GM12891 (cell line): ENCODE measurements around the gene FTO.

Source experiments
- POLR2A ChIP-seq: IDR thresholded peaks from 2 replicates; pipeline ENCODE4 v1.6.1; 2011; ENCODE audit warnings: low read depth, low read length, control low read depth
- POLR2AphosphoS5 ChIP-seq: IDR thresholded peaks from 2 replicates; pipeline ENCODE4 v1.6.1; 2011; ENCODE audit warnings: low read depth, low read length, control low read depth
- POU2F2 ChIP-seq: IDR thresholded peaks from 2 replicates; pipeline ENCODE4 v1.6.1; 2011; ENCODE audit warnings: low read depth, mild to moderate bottlenecking, control low read depth, low read length, moderate library complexity
- TAF1 ChIP-seq: IDR thresholded peaks from 2 replicates; pipeline ENCODE4 v1.6.1; 2011; ENCODE audit warnings: low read depth, low read length, control low read depth

- TF ChIP-seq POLR2A = no peak
- TF ChIP-seq POLR2AphosphoS5 = no peak
- TF ChIP-seq POU2F2 = no peak
- no peak for TF ChIP-seq TAF1
Measured at GRCh38 chr16:54174750-54175149, 470.8 kb downstream of the FTO start.
